GM12878 (cell line): ENCODE results near the gene DDR2. TPM values are rescaled to one million over a fixed set of nuclear protein-coding genes. Genes with fewer than 3 reads are reported as not detected.

Source experiments
- ATAC-seq: fragments of 200-7000 bp; cut with Tn5 transposase; 3 replicates; pipeline ENCODE4 v1.9.1; 2020; ENCODE audit warnings: mild to moderate bottlenecking, moderate library complexity
- BruUV-seq: library from RNA; stranded (reverse); fragments of 400-500 nt; replicated peaks from 2 replicates; lab custom pipeline; 2021; lab: Mats Ljungman, UMichigan
- CTCF ChIA-PET: fragments of 300-600 bp; sonication (Branson Sonifier 250); formaldehyde crosslinking; extraction: SDS; loops from one replicate; lab custom pipeline; 2021; ENCODE audit warnings: inconsistent platforms; lab: Yijun Ruan, JAX
- POLR2A ChIA-PET: fragments of 350-600 bp; formaldehyde crosslinking; extraction: SDS; loops from one replicate; lab custom pipeline; 2021; ENCODE audit warnings: inconsistent platforms; lab: Charles Lee
- RAD21 ChIA-PET: fragments of 300-600 bp; sonication (Branson Sonifier 250); formaldehyde crosslinking; loops from one replicate; lab custom pipeline; 2023; ENCODE audit warnings: antibody characterized with exemption; ENCODE audit not compliant: unreplicated experiment; lab: Charles Lee
- SMC1A ChIA-PET: fragments of 300-600 bp; sonication (Branson Sonifier 250); formaldehyde crosslinking; loops from one replicate; lab custom pipeline; 2023; ENCODE audit not compliant: unreplicated experiment, uncharacterized antibody; lab: Charles Lee
- DNase-seq: peaks from one replicate; pipeline ENCODE4 v3.0.0-alpha.2; 2011; ENCODE audit warnings: low read depth, low spot score
- FAIRE-seq: peaks from 3 replicates; lab custom pipeline; 2011; peaks lifted over from hg19 to GRCh38; lab: Jason Lieb, UNC
- H2AFZ ChIP-seq: 2 replicates; pipeline ENCODE4 v1.6.0; 2011; ENCODE audit warnings: low read depth, low read length, control low read depth; ENCODE audit not compliant: control insufficient read depth
- H3K27ac ChIP-seq: 2 replicates; pipeline ENCODE4 v1.5.1; 2011; ENCODE audit warnings: control low read depth; ENCODE audit not compliant: control insufficient read depth, insufficient read depth
- H3K27me3 ChIP-seq, 2 experiments: replicated peaks in 1 of 2; 2 replicates each; pipeline versions ENCODE4 v1.6.0 to v1.6.1; 2011; ENCODE audit warnings: low read length in 1 of 2; ENCODE audit not compliant: control insufficient read depth in 2 of 2, insufficient read depth in 2 of 2
- H3K36me3 ChIP-seq, 2 experiments: 2 replicates each; pipeline ENCODE4 v1.5.1; 2011; ENCODE audit warnings: low read length in 1 of 2; ENCODE audit not compliant: control insufficient read depth in 2 of 2, insufficient read depth in 2 of 2
- H3K4me1 ChIP-seq: 2 replicates; pipeline ENCODE4 v1.6.1; 2011; ENCODE audit warnings: mild to moderate bottlenecking, low read length, moderate library complexity, mixed read lengths; ENCODE audit not compliant: control insufficient read depth, insufficient read depth
- H3K4me2 ChIP-seq: 2 replicates; pipeline ENCODE4 v1.6.0; 2011; ENCODE audit warnings: control low read depth; ENCODE audit not compliant: control insufficient read depth, insufficient read depth
- H3K4me3 ChIP-seq: fragments of 200-600 bp; sonication (generic); 2 replicates; pipeline ENCODE4 v1.5.1; 2016
- H3K79me2 ChIP-seq: 2 replicates; pipeline ENCODE4 v1.6.0; 2011; ENCODE audit warnings: low read length; ENCODE audit not compliant: control insufficient read depth, insufficient read depth
- H3K9ac ChIP-seq: 2 replicates; pipeline ENCODE4 v1.8.0; 2011; ENCODE audit warnings: low read length, control low read depth, mixed read lengths; ENCODE audit not compliant: control insufficient read depth, insufficient read depth
- H3K9me3 ChIP-seq: replicated peaks from 3 replicates; pipeline ENCODE4 v1.5.1; 2011; ENCODE audit warnings: mild to moderate bottlenecking, low read length; ENCODE audit not compliant: control insufficient read depth, insufficient read depth
- H4K20me1 ChIP-seq: 2 replicates; pipeline ENCODE4 v1.6.0; 2011; ENCODE audit not compliant: control insufficient read depth, insufficient read depth
- FOS ChIP-seq: IDR thresholded peaks from 3 replicates; pipeline ENCODE4 v1.6.1; 2011; ENCODE audit warnings: borderline replicate concordance; ENCODE audit not compliant: insufficient read length; ENCODE audit errors: extremely low read depth
- JUNB ChIP-seq: IDR thresholded peaks from 2 replicates; pipeline ENCODE4 v1.6.1; 2016; ENCODE audit warnings: antibody characterized with exemption, mild to moderate bottlenecking
- KAT2A ChIP-seq: conservative IDR thresholded peaks from 2 replicates; pipeline ENCODE4 v1.6.1; 2011; ENCODE audit warnings: low read depth, low read length; ENCODE audit not compliant: control insufficient read depth
- KDM1A ChIP-seq: fragments of 200-600 bp; sonication (generic); IDR thresholded peaks from 2 replicates; pipeline ENCODE4 v1.6.1; 2016; ENCODE audit warnings: borderline replicate concordance
- MEF2B ChIP-seq: fragments of 450-650 bp; IDR thresholded peaks from 2 replicates; pipeline ENCODE4 v1.6.1; 2018; ENCODE audit warnings: mild to moderate bottlenecking, moderate library complexity; ENCODE audit not compliant: partially characterized antibody, poor library complexity, severe bottlenecking
- MTA2 ChIP-seq: fragments of 450-650 bp; IDR thresholded peaks from 2 replicates; pipeline ENCODE4 v1.6.1; 2016; ENCODE audit warnings: low read depth, mild to moderate bottlenecking, moderate library complexity
- POLR2AphosphoS2 ChIP-seq: IDR thresholded peaks from 2 replicates; pipeline ENCODE4 v1.6.1; 2011; ENCODE audit warnings: low read depth, mild to moderate bottlenecking, low read length, improper control_type of control experiment, moderate library complexity
- SMARCA5 ChIP-seq: fragments of 450-650 bp; IDR thresholded peaks from 2 replicates; pipeline ENCODE4 v1.6.1; 2017; ENCODE audit warnings: mild to moderate bottlenecking
- SPI1 ChIP-seq: IDR thresholded peaks from 2 replicates; pipeline ENCODE4 v1.6.1; 2011; ENCODE audit warnings: low read depth, mild to moderate bottlenecking, low read length, moderate library complexity, borderline replicate concordance; ENCODE audit not compliant: insufficient read depth
- SREBF2 ChIP-seq: IDR thresholded peaks from 2 replicates; pipeline ENCODE4 v1.6.1; 2012; ENCODE audit warnings: mild to moderate bottlenecking, low read length
- ZBTB40 ChIP-seq: fragments of 450-650 bp; IDR thresholded peaks from 2 replicates; pipeline ENCODE4 v1.6.1; 2016; ENCODE audit warnings: mild to moderate bottlenecking, moderate library complexity, borderline replicate concordance
- ZNF217 ChIP-seq: fragments of 450-650 bp; IDR thresholded peaks from 2 replicates; pipeline ENCODE4 v1.6.1; 2017; ENCODE audit warnings: antibody characterized with exemption, mild to moderate bottlenecking
- WGBS: methylation state at CpG from one replicate; pipeline ENCODE4 v1.1.6; 2016; ENCODE audit warnings: low lambda C conversion rate; ENCODE audit not compliant: insufficient replicate concordance, insufficient coverage; ENCODE audit errors: missing lambda C conversion rate; 5-methylcytosine and 5-hydroxymethylcytosine counted together
- in situ Hi-C: fragments of 300-500 bp; cut with MboI; formaldehyde crosslinking; loops from 9 replicates; pipeline ENCODE4 v1.14.3; 2018; ENCODE audit warnings: mixed read lengths
- intact Hi-C: fragments of 100-400 bp; cut with micrococcal nuclease; formaldehyde crosslinking; loops from one replicate; pipeline ENCODE4 v1.14.2; 2022; ENCODE audit not compliant: unreplicated experiment
- polyA plus RNA-seq, 11 experiments: library from polyadenylated mRNA; depleted of rRNA in 4 of 11; unstranded in 6 of 11; stranded (reverse) in 5 of 11; fragments of >200 nt; fragmentation: Nextera tagmentation in 4 of 11; fragmentation: Illumina TruSeq in 1 of 11; extraction: Ambion mirVana in 4 of 11; extraction: Trizol in 1 of 11; gene quantifications; 1 replicate in 1 of 11; 2 replicates in 10 of 11; pipeline versions ENCODE4 v1.2.1 to v1.2.3, GENCODE V29; 2011 to 2016; ENCODE audit warnings: inconsistent platforms in 2 of 11, missing spikeins in 2 of 11, low read depth in 1 of 11
- total RNA-seq, 4 experiments: library from RNA; depleted of rRNA in 3 of 4; stranded (reverse); fragments of >200 nt in 3 of 4; fragmentation: Illumina TruSeq in 1 of 4; extraction: Trizol in 1 of 4; gene quantifications; 2 replicates each; pipeline versions ENCODE4 v1.2.1 to v1.2.3, GENCODE V29; 2013 to 2021
- TF ChIP-seq, protein P1 (sequence below): fragments of 450-650 bp; IDR thresholded peaks from 2 replicates; pipeline ENCODE4 v1.6.1; 2017; ENCODE audit warnings: mild to moderate bottlenecking
- TF ChIP-seq, protein P2 (sequence below): fragments of 450-650 bp; IDR thresholded peaks from 2 replicates; pipeline ENCODE4 v1.6.1; 2016; ENCODE audit warnings: mild to moderate bottlenecking

The DDR2 gene
- total and polyA plus RNA-seq, 10 of the 15 experiments (the other 5 are each of a cell fraction or from before 2014, with no cell fraction given) = 1.9 to 8.8 (median 5.5) TPM

DNA sequence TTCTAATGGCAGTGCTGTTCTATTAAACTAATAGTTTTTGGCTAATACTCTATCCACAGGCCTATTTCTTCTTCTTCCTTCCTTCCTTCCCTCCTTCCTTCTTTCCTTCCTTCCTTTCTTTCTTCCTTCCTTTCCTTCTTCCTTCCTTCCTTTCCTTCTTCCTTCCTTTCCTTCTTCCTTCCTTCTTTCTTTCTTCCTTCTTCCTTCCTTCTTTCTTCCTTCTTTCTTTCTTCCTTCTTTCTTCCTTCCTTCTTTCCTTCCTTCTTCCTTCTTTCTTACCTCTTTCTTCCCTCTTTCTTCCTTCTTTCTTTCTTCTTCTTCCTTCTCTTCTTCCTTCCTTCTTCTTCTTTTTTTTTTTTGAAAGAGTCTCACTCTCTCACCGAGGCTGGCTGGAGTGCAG, 197.0 kb downstream of the DDR2 start:
- H2AFZ ChIP-seq = no peak overlapping the region
- ChIA-PET POLR2A (no interaction called here), RAD21 (no interaction called here), CTCF (interaction anchor here (2.5 kb wide), 1 partner anchor 216 kb away, joined by 6 read pairs; no protein-coding TSS in a partner anchor), SMC1A (no interaction called here)
- no peaks in the 10 kb centered on the region for H3K79me2 ChIP-seq
- in situ Hi-C loops (no loop called here), intact Hi-C loops (no loop called here)
- H3K4me2 ChIP-seq = no peak overlapping the region
- H3K27ac ChIP-seq = no peak overlapping the region
- no peak overlapping the region for H3K9ac ChIP-seq
- ATAC-seq (no peak), FAIRE-seq (no peak), DNase-seq (no peak)
- H3K4me3 ChIP-seq = no peak overlapping the region
- no peaks in the 10 kb centered on the region for H4K20me1 ChIP-seq
- H3K27me3 ChIP-seq = no peaks in the 10 kb centered on the region
- H3K36me3 ChIP-seq = no peaks in the 10 kb centered on the region
- peaks cover 5% of the 10 kb centered on the region for H3K4me1 ChIP-seq
- 40% methylated on average over 1 of the region's 1 CpG for WGBS
- no peaks in the 10 kb centered on the region; the same call in 2 of the 3 replicates for H3K9me3 ChIP-seq
- BruUV-seq = no TSS peak
- no peak for TF ChIP-seq SREBF2
- TF ChIP-seq MEF2B = no peak
- no peak for TF ChIP-seq KDM1A
- TF ChIP-seq MTA2 = no peak
- TF ChIP-seq, protein P1, sequence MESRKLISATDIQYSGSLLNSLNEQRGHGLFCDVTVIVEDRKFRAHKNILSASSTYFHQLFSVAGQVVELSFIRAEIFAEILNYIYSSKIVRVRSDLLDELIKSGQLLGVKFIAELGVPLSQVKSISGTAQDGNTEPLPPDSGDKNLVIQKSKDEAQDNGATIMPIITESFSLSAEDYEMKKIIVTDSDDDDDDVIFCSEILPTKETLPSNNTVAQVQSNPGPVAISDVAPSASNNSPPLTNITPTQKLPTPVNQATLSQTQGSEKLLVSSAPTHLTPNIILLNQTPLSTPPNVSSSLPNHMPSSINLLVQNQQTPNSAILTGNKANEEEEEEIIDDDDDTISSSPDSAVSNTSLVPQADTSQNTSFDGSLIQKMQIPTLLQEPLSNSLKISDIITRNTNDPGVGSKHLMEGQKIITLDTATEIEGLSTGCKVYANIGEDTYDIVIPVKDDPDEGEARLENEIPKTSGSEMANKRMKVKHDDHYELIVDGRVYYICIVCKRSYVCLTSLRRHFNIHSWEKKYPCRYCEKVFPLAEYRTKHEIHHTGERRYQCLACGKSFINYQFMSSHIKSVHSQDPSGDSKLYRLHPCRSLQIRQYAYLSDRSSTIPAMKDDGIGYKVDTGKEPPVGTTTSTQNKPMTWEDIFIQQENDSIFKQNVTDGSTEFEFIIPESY = no peak
- no peak for TF ChIP-seq SPI1
- no peak for TF ChIP-seq ZBTB40
- no peak for TF ChIP-seq JUNB
- no peak for TF ChIP-seq POLR2AphosphoS2
- no peak for TF ChIP-seq KAT2A
- no peak for TF ChIP-seq ZNF217
- TF ChIP-seq SMARCA5 = no peak
- TF ChIP-seq, protein P2, sequence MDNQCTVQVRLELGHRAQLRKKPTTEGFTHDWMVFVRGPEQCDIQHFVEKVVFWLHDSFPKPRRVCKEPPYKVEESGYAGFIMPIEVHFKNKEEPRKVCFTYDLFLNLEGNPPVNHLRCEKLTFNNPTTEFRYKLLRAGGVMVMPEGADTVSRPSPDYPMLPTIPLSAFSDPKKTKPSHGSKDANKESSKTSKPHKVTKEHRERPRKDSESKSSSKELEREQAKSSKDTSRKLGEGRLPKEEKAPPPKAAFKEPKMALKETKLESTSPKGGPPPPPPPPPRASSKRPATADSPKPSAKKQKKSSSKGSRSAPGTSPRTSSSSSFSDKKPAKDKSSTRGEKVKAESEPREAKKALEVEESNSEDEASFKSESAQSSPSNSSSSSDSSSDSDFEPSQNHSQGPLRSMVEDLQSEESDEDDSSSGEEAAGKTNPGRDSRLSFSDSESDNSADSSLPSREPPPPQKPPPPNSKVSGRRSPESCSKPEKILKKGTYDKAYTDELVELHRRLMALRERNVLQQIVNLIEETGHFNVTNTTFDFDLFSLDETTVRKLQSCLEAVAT = no peak
- TF ChIP-seq FOS = no peak
